Nephron progenitor cell (in vitro differentiated cells): ENCODE data around the gene YPEL4.

Experiments
- DNase-seq: peaks from one replicate; pipeline ENCODE4 v3.0.0; 2021
- H3K27ac Mint-ChIP-seq: 2 replicates; pipeline ENCODE4 v1.8.0; 2021; ENCODE audit warnings: mild to moderate bottlenecking, moderate library complexity, mixed read lengths
- H3K27me3 Mint-ChIP-seq: 2 replicates; pipeline ENCODE4 v1.8.0; 2021; ENCODE audit warnings: mild to moderate bottlenecking, low read depth, mixed read lengths; ENCODE audit not compliant: poor library complexity
- H3K36me3 Mint-ChIP-seq: 2 replicates; pipeline ENCODE4 v1.8.0; 2021; ENCODE audit warnings: low read depth, mixed read lengths
- H3K4me1 Mint-ChIP-seq: 2 replicates; pipeline ENCODE4 v1.8.0; 2021; ENCODE audit warnings: mixed read lengths
- H3K4me3 Mint-ChIP-seq: 2 replicates; pipeline ENCODE4 v1.8.0; 2021; ENCODE audit warnings: mild to moderate bottlenecking, moderate library complexity, mixed read lengths
- H3K9me3 Mint-ChIP-seq: 2 replicates; pipeline ENCODE4 v1.8.0; 2021; ENCODE audit warnings: mild to moderate bottlenecking, moderate library complexity, mixed read lengths
- TF ChIP-seq, protein P1 (sequence below): fragments of 200-600 bp; sonication (generic); IDR thresholded peaks from 2 replicates; pipeline ENCODE4 v1.5.0; 2021; ENCODE audit warnings: antibody characterized with exemption

YPEL4 gene

DNA sequence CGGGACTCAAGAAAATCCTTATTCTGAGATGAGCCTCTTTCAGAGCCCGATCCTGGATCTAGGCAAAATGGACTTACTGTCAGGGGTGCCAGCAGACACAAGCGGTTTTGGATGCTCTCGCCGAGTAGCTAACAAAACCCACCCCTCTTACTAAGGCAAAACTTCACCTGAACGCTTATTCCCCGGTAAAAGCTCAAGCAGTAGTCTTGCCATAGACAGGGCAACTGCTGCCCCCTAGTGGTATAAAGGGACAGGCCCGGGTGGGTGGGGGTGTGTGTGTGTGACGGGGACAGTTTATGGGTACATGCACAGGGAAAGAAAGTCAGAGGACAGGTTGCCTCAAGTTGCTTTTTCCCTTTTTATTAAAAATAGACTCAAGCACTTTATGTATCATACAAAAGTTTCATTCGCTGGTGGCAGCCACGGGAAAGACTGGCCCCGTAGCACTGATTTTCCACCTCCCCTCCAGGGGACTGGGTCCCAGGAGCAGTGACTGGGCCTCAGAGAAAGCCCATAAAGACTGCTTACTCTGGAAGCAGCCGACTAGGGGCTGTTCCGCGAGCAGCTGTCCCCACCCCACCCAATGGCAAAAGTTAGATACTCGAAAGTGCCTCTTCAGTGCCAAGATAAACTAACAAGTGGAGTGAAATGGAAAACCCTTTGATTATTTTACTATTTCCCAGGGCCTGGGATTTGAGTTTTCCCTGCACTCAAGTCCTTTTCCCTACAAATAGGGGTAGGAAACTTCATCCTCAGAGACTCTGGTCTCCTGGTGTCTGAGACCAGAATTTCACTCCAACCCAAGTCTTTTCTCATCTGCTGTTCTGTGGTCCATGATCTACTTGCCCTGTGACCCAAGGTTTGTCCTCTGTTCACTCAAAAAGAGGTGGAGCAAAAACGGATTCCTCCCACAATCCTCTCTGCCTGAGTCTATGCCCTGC, 4.7 kb downstream of the YPEL4 start:
- peak overlapping the region; percentile 82 for H3K27ac Mint-ChIP-seq
- DNase-seq, result peak; percentile 89
- TF ChIP-seq, protein P1, sequence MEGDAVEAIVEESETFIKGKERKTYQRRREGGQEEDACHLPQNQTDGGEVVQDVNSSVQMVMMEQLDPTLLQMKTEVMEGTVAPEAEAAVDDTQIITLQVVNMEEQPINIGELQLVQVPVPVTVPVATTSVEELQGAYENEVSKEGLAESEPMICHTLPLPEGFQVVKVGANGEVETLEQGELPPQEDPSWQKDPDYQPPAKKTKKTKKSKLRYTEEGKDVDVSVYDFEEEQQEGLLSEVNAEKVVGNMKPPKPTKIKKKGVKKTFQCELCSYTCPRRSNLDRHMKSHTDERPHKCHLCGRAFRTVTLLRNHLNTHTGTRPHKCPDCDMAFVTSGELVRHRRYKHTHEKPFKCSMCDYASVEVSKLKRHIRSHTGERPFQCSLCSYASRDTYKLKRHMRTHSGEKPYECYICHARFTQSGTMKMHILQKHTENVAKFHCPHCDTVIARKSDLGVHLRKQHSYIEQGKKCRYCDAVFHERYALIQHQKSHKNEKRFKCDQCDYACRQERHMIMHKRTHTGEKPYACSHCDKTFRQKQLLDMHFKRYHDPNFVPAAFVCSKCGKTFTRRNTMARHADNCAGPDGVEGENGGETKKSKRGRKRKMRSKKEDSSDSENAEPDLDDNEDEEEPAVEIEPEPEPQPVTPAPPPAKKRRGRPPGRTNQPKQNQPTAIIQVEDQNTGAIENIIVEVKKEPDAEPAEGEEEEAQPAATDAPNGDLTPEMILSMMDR, result peak; percentile 82
- H3K4me1 Mint-ChIP-seq, result peaks cover 98% of the 10 kb centered on the region
- peak overlapping the region; percentile 36 for H3K4me3 Mint-ChIP-seq
- no peaks in the 10 kb centered on the region for H3K9me3 Mint-ChIP-seq
- peaks cover 34% of the 10 kb centered on the region for H3K36me3 Mint-ChIP-seq
- H3K27me3 Mint-ChIP-seq, result peaks cover 8% of the 10 kb centered on the region

DNA sequence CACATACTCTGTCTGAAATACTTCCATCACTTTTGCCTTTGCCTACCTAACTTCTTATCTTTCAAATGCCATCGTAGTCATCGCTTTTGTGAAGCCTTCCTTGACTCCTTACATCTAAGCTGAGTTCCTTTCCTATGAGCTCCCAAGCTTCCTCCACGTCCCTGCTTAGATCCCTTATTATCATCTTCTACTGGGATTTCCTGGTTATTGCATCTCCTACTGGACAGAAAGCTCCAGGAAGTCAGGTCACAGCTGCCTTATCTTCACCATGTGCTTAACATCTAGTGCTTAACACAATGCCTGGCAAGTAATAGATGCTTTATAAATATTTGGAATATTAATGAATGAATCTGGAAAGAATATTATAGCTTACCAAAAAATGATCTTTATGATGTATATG, 5.9 kb downstream of the YPEL4 start:
- Mint-ChIP-seq H3K9me3 (no peaks in the 10 kb centered on the region), H3K36me3 (peaks cover 34% of the 10 kb centered on the region), H3K4me1 (peaks cover 91% of the 10 kb centered on the region), H3K27me3 (peaks cover 3% of the 10 kb centered on the region), H3K27ac (peak overlapping the region; percentile 60), H3K4me3 (peak overlapping the region; percentile 39)
- no peak for DNase-seq
- TF ChIP-seq, protein P1, result no peak

DNA sequence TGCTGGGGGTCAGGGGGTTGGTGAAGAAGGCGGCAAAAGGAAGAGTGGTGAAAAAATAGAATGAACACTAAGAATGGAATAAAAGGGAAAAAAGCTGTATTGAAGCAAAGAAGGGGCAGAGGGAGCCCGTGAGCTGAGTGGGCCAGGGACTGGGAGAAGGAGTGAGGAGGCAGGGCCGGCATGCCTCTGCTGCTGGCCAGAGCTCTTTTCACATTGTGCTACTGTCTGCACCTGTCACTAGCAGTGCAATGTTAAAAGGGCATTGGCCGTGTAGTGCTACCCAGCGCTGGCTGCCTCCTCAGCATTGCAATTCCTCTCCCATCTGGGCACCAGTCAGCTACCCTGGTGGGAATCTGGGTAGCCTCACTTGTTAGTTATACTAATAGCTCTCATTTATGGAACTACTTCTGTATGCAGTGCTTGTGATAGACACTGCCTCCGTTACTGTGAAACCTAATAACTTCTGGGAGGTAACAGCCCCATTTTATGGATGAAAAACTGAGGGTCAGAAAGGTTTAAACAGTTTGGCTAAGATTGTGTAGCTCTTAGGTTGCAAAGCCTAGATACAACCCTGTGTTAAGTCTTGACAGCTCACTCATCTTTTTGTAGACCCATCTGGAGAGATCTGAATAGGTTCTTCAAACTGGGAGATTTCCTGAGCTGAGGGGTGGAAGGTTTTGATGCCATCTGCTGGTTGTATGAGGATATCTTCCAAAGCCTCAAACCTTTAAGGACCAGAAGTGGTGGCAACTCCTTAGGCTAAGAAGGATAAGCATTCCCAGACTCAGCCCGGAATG, 8.5 kb downstream of the YPEL4 start:
- Mint-ChIP-seq H3K36me3 (peaks cover 34% of the 10 kb centered on the region), H3K27ac (peak overlapping the region; percentile 100), H3K4me1 (peaks cover 81% of the 10 kb centered on the region), H3K27me3 (peaks cover 3% of the 10 kb centered on the region), H3K9me3 (no peaks in the 10 kb centered on the region), H3K4me3 (peak overlapping the region; percentile 100)
- no peak for DNase-seq
- TF ChIP-seq, protein P1, result peak; percentile 9

DNA sequence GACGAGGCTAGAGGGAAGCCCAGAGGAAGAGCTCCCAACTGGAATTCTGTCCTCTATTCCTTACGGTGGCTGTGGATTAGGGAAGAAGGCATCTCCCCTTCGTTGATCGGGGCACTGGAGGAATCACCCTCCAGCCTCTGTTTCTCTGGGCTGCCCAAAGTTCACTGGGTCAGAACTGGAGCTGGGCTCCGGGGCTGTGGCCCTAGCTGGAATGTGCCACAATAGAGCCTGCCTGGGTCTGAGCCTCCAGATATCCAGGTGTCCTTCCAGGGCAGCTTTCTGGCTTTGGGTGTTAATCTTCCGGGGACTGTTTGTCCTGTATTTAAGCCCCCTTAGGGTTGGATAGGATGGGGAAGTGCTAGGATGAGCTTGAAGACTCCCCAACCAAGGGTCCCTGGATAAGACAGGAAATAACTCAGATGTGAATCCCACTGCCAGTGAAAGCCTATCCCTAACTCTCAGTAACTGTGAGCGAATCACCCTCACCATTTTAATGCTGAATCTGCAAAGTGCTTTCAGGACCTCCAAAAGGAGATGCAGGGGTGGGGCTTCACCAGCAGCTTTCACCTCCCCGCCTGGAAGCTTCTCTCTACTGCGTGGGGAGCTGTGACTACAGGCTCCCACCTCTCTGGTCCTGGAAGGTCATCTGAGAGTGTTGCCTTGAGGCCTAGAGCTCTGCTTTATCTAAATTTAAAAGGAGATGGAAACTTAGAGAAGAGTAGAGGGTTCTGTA, 9.5 kb downstream of the YPEL4 start:
- TF ChIP-seq, protein P1, result no peak
- peak overlapping the region; percentile 100 for H3K27ac Mint-ChIP-seq
- peaks cover 3% of the 10 kb centered on the region for H3K27me3 Mint-ChIP-seq
- peak overlapping the region; percentile 100 for H3K4me3 Mint-ChIP-seq
- H3K9me3 Mint-ChIP-seq, result no peaks in the 10 kb centered on the region
- H3K4me1 Mint-ChIP-seq, result peaks cover 71% of the 10 kb centered on the region
- DNase-seq, result no peak
- H3K36me3 Mint-ChIP-seq, result peaks cover 34% of the 10 kb centered on the region

DNA sequence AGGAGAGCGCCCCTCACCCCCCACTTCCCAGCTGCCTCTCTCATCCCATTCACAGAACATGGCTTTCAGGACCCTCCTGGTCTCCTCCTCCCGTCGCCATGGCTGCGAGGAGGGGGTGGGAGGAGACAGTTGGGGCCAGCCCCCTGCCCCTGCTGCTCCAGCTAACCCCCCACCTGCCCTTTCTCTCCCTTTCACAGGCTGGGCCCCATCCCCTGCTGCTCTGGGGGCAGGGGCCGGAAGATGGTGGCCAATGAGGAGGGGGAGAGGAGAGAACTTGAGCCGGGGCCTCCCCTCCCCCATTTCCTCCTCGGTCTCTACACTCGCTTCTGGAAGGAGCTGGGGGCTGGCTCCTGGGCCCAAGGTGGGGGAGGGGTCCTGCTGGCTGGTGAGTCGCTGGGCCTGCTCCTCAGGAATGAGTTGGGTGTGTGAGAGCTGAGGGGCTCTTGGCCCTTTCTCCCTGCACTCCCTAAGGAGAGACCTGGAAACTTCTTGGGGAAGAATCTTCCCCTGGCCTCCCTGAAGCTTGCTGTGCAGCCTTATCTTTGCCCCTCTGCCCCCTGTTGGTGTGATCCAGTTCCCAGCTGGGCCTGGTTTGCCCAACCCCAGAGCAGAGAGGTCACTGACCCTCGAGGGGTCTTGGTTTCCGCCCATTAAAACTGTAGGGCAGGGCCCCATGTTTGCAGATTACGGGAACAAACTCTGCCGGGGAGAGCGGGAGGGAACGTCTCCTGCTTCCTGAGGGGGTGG, 10.2 kb downstream of the YPEL4 start:
- Mint-ChIP-seq H3K9me3 (no peaks in the 10 kb centered on the region), H3K36me3 (peaks cover 34% of the 10 kb centered on the region), H3K4me1 (peaks cover 64% of the 10 kb centered on the region), H3K4me3 (peak overlapping the region; percentile 100), H3K27me3 (peaks cover 7% of the 10 kb centered on the region), H3K27ac (peak overlapping the region; percentile 100)
- TF ChIP-seq, protein P1, result no peak
- DNase-seq, result peak; percentile 94
